Stimulated activated effector memory CD8-positive, alpha-beta T cell treated with anti-CD3 and anti-CD28 coated beads, Interleukin-12 subunit alpha, Interleukin-12 subunit beta, amount 100 ng/mL, for 72 hours (primary cell): ENCODE results near the gene TRIM2.
A peak's percentile ranks its signal among the peaks of the same experiment; 100 is the strongest.

Experiments
- ATAC-seq: fragments of 150-1000 bp; cut with Tn5 transposase; 2 replicates; pipeline ENCODE4 v1.10.0; 2021
- DNase-seq, 2 donors: peaks; one replicate each; pipeline ENCODE4 v3.0.0; 2021 to 2022; ENCODE audit warnings: low spot score in 2 of 2
- H3K27ac Mint-ChIP-seq: one replicate; pipeline ENCODE4 v1.8.0; 2022; ENCODE audit warnings: mild to moderate bottlenecking, mixed read lengths
- H3K36me3 Mint-ChIP-seq: one replicate; pipeline ENCODE4 v1.8.0; 2022; ENCODE audit warnings: mild to moderate bottlenecking, mixed read lengths
- H3K4me1 Mint-ChIP-seq: one replicate; pipeline ENCODE4 v1.8.0; 2022; ENCODE audit warnings: mixed read lengths
- H3K4me3 Mint-ChIP-seq: one replicate; pipeline ENCODE4 v1.8.0; 2022; ENCODE audit warnings: mild to moderate bottlenecking, mixed read lengths
- H3K9me3 Mint-ChIP-seq: one replicate; pipeline ENCODE4 v1.8.0; 2022; ENCODE audit warnings: mixed read lengths

The TRIM2 gene

DNA sequence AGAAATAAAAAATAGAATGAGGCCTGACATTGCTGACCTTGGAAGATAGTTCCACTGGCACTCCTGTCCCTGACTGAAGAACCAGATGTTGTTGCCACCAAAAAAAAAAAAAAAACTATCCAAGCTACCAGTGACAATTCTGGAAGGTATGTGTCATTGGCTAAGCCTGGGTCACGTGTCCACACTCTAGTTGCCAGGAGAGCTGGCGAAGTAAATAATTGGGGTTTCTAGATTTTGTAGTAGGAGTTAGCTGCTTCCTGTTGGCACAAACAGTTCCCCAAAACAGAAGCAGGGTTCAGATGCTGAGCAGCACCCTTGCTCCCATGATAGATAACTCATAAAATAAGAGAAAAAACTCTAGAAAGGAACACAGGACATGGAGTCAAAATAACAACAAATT, 160.8 kb downstream of the TRIM2 start:
- Mint-ChIP-seq H3K4me1 (no peaks in the 10 kb centered on the region), H3K4me3 (no peak overlapping the region), H3K9me3 (no peaks in the 10 kb centered on the region), H3K36me3 (peaks cover 5% of the 10 kb centered on the region), H3K27ac (no peak overlapping the region)
- DNase-seq, result no peak
- ATAC-seq, result no peak

DNA sequence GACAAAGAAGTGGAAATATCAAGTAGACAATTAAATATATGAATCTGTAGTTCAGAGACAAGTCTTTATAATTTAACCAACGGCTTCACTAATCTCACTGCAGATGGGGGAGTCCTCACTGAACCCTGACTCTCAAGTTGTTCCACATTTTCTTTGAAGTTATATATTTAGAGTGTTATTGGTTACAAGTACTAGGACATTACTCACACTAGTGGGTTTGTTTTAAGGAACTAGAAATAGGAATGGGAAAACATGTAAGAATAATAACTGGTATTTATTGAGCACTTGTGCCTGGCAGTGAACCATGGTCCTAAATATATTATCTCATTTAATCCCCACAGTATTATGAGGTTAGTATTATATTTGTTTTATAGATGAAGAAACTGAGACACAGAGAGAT, 162.2 kb downstream of the TRIM2 start:
- no peak for ATAC-seq
- H3K27ac Mint-ChIP-seq, result no peak overlapping the region
- no peaks in the 10 kb centered on the region for H3K9me3 Mint-ChIP-seq
- peaks cover 11% of the 10 kb centered on the region for H3K36me3 Mint-ChIP-seq
- DNase-seq, result no peak
- no peak overlapping the region for H3K4me3 Mint-ChIP-seq
- H3K4me1 Mint-ChIP-seq, result peaks cover 3% of the 10 kb centered on the region

DNA sequence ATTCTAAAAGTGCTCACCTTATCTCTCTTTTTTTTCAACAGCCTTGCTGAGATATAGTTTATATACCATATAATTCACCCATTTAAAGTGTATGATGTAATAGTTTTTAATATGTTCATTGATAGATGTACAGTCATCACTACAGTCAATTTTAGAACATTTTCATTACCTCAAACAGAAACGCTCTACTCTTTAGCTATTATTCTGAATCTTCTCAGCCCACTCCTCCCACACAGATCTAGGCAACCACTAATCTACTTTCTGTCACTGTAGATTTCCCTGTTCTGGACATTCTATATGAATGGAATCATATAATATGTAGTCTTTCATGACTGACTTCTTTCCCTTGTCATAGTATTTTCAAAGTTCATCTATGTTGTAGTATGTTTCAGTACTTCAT, 162.8 kb downstream of the TRIM2 start:
- no peak for DNase-seq
- peak; percentile 70 for ATAC-seq
- Mint-ChIP-seq H3K4me3 (no peak overlapping the region), H3K36me3 (peaks cover 11% of the 10 kb centered on the region), H3K9me3 (no peaks in the 10 kb centered on the region), H3K27ac (no peak overlapping the region), H3K4me1 (peaks cover 9% of the 10 kb centered on the region)

DNA sequence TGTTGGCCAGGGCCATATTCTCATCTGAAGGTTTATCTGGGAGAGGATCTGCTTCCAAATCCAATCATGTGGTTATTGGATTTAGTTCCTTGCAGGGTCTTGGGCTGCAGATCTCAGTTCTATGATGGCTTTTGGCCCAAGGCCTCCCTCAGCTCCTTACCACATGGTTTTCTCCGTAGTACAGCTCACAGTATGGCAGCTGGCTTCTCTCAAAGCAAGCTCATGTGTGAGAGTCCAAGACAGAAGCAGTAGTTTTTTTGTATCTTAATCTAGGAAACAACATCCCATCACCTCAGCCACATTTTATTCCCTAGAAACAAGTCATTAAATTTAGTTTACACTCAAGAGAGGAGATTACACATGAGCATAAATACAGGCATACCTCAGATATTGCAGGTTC, 164.8 kb downstream of the TRIM2 start:
- Mint-ChIP-seq H3K36me3 (peaks cover 11% of the 10 kb centered on the region), H3K9me3 (peaks cover 9% of the 10 kb centered on the region), H3K4me3 (no peak overlapping the region), H3K4me1 (peaks cover 9% of the 10 kb centered on the region), H3K27ac (no peak overlapping the region)
- no peak for ATAC-seq
- no peak for DNase-seq

DNA sequence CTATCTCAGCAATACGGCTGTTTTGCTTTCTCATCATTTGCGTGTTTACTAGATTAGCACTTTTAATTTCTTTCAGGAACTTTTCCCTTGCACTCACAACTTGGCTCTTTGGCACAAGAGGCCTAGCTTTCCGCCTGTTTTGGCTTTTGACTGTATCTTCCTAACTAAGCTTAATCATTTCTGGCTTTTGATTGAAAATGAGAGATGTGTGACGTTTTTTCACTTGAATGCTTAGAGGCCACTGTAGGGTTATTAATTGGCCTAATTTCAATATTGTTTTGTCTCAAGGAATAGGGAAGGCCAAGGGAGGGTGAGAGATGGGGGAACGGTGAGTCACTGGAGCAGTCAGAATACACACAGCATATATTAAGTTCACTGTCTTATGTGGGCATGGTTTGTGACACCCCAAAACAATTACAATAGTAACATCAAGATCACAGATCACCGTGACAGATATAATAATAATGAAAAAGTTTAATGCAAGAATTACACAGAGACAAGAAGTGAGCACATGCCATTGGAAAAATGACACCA, 167.5 kb downstream of the TRIM2 start:
- peak; percentile 92 for ATAC-seq
- H3K4me1 Mint-ChIP-seq, result peaks cover 9% of the 10 kb centered on the region
- H3K9me3 Mint-ChIP-seq, result peaks cover 9% of the 10 kb centered on the region
- H3K36me3 Mint-ChIP-seq, result peaks cover 11% of the 10 kb centered on the region
- no peak for DNase-seq
- H3K27ac Mint-ChIP-seq, result no peak overlapping the region
- no peak overlapping the region for H3K4me3 Mint-ChIP-seq

DNA sequence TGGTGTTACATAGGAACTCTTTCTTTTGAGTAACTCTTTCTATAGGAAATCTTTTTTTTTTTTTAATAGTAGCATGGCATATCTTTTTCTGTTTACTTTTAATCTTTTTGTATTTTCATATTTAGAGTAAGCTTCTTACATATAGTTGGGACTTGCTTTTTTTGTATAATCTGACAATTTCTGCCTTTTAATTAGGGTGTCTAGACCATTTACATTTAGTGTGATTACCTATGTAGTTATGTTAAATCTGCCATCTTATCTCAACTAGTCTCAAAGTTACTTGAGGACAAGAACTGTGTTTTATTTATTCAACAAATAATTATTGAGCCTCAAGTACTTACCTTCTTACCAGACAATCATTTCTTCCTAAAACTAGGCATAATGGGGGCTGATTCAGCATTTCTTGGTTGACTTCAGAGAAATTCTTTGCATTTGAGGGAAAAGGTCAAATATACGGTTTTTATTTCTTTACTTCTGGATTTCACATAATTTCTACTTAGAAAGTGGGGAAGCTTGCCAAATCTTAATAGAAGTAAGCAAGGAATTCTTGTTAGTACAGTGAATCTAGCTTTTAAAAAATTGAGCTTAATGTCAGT, 168.8 kb downstream of the TRIM2 start:
- H3K4me1 Mint-ChIP-seq, result peaks cover 9% of the 10 kb centered on the region
- no peak overlapping the region for H3K4me3 Mint-ChIP-seq
- ATAC-seq, result no peak
- no peak overlapping the region for H3K27ac Mint-ChIP-seq
- peaks cover 11% of the 10 kb centered on the region for H3K36me3 Mint-ChIP-seq
- DNase-seq, result no peak
- peaks cover 9% of the 10 kb centered on the region for H3K9me3 Mint-ChIP-seq

DNA sequence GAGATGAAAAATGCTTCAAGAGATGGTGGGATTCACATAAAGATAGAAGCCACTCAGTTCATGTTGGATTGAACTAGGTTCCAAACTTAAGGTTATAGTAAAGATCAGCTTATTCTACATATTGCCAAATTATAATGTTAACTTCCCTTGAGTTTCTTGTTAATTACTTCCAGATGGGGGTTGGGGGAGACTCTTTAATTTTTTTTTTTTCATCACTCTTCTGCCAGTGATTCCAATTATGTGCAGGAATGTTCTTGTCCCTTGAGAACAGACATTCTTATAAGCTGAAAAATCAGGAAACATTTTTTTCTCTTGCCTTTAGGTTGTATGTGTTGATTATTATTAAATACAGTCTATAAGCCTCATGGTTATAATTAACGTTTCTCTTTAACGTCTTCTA, 170.2 kb downstream of the TRIM2 start:
- peaks cover 11% of the 10 kb centered on the region for H3K36me3 Mint-ChIP-seq
- peaks cover 9% of the 10 kb centered on the region for H3K4me1 Mint-ChIP-seq
- no peak overlapping the region for H3K4me3 Mint-ChIP-seq
- DNase-seq (no peak), ATAC-seq (no peak)
- peaks cover 9% of the 10 kb centered on the region for H3K9me3 Mint-ChIP-seq
- no peak overlapping the region for H3K27ac Mint-ChIP-seq

DNA sequence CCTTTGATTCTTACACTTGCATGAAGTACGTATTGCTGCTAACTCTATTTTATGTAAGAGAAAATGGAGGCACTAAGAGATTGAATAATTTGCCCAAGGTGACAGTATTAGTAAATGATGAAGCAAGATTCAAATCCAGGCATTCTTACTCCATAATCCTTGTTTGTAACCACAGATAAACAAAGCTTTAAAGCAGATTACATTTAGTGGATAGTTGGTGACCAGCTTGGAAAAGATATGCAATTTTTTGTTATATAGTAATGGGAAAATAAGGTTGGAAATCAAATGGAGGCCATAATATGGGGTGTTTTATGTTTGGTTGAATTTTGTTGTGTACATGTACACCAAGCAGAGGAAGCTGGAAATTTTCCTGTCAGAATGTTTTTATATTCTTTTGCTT, 171.1 kb downstream of the TRIM2 start:
- ATAC-seq (no peak), DNase-seq (no peak)
- Mint-ChIP-seq H3K36me3 (peaks cover 9% of the 10 kb centered on the region), H3K27ac (no peak overlapping the region), H3K9me3 (peaks cover 9% of the 10 kb centered on the region), H3K4me3 (no peak overlapping the region), H3K4me1 (peaks cover 9% of the 10 kb centered on the region)

DNA sequence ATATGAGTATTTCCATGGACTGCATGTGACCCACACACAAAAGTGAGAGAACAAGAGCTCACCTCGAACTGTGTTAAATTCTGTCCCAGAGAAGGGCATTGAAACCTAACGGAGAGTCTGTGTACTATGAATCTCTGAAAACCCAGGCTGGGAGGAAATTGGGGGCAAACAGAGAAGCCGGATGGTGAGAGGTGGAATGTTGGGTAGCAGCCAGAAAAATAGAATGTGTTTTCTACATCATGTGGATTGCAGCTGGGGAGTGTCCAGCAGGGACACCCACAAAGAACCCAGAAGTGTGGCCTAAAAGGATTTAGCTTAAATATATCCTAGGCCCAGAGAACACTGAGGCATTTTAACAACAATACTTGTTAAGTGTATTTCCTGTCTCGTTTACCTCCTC, 178.9 kb downstream of the TRIM2 start:
- no peaks in the 10 kb centered on the region for H3K4me1 Mint-ChIP-seq
- DNase-seq, result no peak
- H3K36me3 Mint-ChIP-seq, result no peaks in the 10 kb centered on the region
- no peak for ATAC-seq
- H3K4me3 Mint-ChIP-seq, result no peak overlapping the region
- H3K27ac Mint-ChIP-seq, result no peak overlapping the region
- H3K9me3 Mint-ChIP-seq, result no peaks in the 10 kb centered on the region

DNA sequence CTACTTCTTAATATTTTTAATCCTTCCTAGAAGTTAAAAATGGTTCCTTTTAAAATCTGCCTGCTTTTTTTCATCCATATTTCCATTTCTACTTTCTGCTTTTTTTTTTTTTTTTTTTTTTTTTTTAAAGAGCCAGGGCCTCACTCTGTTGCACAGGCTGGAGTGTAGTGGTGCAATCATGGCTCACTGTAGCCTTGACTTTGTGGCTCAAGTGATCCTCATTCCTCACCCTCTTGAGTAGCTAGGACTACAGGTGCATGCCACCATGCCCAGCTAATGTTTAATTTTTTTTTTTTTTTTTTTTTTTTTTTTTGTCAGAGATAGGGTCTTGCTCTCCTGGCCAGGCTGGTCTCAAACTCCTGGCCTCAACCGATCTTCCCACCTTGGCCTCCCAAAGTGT, 179.9 kb downstream of the TRIM2 start:
- H3K27ac Mint-ChIP-seq, result no peak overlapping the region
- H3K9me3 Mint-ChIP-seq, result no peaks in the 10 kb centered on the region
- H3K4me1 Mint-ChIP-seq, result no peaks in the 10 kb centered on the region
- no peak overlapping the region for H3K4me3 Mint-ChIP-seq
- no peaks in the 10 kb centered on the region for H3K36me3 Mint-ChIP-seq
- ATAC-seq, result no peak
- no peak for DNase-seq

DNA sequence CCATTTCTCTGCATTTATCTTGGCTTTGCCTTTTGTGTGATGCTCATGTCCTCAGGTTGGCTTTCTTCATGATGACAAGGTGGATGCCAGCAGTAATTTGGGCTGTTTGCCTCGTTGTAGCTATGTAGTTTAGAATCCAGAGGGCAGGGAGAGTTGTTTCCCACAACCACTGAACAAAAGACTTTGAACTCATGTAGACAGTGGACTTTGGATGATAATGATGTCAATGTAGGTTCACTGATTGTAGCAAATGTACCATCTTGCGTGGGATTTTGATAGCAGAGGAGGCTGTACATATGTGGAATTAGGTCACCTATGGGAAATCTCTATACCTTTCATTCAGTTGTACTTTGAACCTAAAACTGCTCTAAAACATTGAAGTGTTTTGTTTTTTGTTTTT, 181.5 kb downstream of the TRIM2 start:
- H3K36me3 Mint-ChIP-seq, result no peaks in the 10 kb centered on the region
- ATAC-seq, result no peak
- H3K4me3 Mint-ChIP-seq, result no peak overlapping the region
- no peak overlapping the region for H3K27ac Mint-ChIP-seq
- DNase-seq, result no peak
- H3K4me1 Mint-ChIP-seq, result no peaks in the 10 kb centered on the region
- no peaks in the 10 kb centered on the region for H3K9me3 Mint-ChIP-seq

DNA sequence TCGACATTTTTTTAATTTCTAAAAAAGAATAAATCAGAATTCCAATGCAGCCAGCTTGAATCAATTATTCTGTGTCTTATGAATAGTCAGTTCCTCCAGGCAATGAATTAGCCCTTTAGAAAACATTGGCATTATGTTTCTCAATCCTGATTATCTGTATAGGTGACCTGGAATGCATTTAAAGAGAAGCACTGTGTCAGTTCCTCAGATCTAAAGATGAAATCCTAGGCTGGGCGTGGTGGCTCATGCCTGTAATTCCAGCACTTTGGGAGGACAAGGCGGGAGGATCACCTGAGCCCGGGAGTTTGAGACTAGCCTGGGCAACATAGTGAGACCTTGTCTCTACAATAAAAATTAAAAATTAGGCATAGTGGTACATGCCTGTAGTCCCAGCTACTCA, 183.7 kb downstream of the TRIM2 start:
- Mint-ChIP-seq H3K36me3 (no peaks in the 10 kb centered on the region), H3K4me3 (no peak overlapping the region), H3K27ac (no peak overlapping the region), H3K9me3 (no peaks in the 10 kb centered on the region), H3K4me1 (no peaks in the 10 kb centered on the region)
- no peak for ATAC-seq
- no peak for DNase-seq
